HG03571 (cell line): ENCODE results near the gene ZAP70.
"Not testable (repeated sequence)": the region's sequence is repeated elsewhere in the genome, so short reads cannot be mapped to it uniquely, and the experiment has no call there.

Experiments used
- ATAC-seq: cut with Tn5 transposase; IDR thresholded peaks from one replicate; pipeline ENCODE4 v1.9.1; 2021; ENCODE audit not compliant: unreplicated experiment

Gene ZAP70

DNA sequence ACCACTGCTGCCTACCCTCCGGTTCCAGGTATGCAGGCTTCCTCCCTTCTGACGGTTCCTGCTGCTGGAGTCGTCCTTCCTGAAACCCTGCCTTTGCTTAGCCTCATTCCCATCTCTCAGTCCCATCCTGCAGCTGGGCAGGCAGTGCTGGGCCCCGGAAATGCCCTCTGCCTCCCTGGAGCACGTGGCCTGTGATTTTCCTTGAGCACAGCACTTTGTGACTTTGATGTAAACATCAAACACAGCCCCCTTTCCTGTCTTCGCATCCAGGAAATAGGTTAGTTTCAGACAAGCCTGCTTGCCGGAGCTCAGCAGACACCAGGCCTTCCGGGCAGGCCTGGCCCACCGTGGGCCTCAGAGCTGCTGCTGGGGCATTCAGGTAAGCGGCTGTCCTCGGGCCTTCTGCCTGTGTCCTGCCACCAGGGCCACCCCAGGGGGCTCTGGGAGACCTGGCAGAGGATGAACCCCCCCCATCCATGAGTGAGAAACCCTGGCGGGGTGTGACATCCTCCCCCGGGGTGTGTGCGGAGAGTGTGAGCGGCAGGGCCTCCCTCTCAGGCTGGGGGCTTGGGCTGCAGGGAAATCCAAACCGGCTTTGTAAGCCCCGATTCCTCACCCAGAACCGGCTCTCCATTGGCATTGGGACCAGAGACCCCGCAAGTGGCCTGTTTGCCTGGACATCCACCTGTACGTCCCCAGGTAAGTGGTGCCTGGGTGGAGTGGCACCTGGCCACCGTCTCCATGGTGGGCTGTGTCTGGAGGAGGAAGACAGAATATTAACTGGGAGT lies at the start of gene ZAP70:
ZAP70 (plus strand) TSS at position 281 of the 788 bp plus-strand sequence. CDS start 10,461 bp downstream, outside the sequence.
- no peak for ATAC-seq

GRCh38 chr2:97663626-97663961 lies 49.8 kb upstream of the ZAP70 start:
- no peak for ATAC-seq

- ATAC-seq = peak; percentile 86
Measured at GRCh38 chr2:97663962-97664635, 49.3 kb upstream of the ZAP70 start, which contains the start of gene ACTR1B. Gene ACTR1B, minus strand, starts transcription at chr2:97664044. Its CDS starts 154 bp downstream, at chr2:97663890.

DNA sequence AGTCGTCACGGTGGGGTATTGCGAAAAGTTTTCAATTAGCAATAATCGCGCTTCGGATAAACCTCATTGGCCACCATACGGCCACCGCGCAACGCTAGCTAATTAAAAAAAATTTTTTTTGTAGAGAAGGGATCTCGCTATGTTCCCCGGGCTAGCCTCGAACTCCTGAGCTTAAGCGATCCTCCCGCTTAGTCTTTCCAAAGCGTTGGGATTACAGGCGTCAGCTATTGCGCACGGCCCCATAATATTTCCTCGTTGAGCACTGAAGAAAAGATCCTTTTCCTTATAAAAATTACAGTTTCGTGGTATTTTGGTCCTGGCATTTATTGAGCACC lies 48.8 kb upstream of the ZAP70 start:
- no peak for ATAC-seq

DNA sequence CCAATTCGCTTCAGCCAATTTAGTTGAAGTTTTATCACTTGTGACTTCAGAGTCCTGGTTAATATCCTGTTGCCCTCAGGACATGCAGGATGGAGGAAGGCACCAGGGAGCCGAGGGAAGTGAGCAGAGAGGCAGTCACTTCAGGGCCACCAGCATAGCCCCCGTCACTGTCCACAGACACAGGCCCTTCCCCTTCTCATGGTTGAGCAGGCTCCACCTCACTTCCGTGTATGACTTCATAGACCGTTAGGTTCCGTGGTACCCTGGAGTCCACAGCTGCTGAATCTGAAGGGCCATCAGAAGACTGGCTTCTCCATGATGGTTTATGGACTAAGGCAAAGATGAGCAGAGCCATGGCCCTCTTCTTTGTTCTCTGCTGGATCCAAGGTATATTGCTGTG lies 43.9 kb upstream of the ZAP70 start, which contains the start of gene C2orf92:
C2orf92 (plus strand) TSS at position 266 of the 400 bp plus-strand sequence; CDS start at position 342, 76 bp downstream.
- ATAC-seq = no peak

DNA sequence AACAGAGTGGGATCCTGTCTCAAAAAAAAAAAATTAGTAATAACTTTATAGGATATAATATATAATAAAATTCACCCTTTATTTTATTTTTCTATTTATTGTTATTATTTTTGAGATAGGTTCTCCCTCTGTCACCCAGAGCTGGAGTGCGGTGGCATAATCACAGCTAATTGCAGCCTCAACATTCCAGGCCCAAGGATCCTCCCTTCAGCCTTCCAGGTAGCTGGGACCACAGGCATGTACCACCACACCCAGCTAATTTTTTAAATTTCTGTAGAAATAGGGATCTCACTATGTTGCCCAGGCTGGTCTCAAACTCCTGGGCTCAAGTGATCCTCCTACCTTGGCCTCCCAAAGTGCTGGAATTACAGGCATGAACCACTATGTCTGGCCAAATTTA lies 42.9 kb upstream of the ZAP70 start:
- ATAC-seq = no peak

DNA sequence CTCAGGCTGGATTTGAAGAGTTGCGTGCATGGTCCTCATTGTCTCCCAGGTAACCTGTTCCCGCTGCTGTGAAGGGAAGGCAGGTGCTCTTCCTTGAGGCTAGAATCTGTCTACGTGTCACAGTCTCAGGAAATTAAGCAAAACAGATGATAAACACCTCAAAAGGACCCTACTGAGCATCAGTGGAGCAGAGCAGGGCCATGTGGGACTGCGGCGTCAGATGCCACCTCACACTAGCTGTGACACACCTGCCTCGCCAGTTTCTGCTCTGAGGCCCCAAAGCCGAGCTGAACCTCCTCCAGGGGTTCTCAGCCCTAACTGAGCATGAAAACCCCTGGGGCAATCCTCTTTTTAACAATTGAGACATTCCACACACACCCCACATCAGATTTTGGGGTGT lies 41.9 kb upstream of the ZAP70 start:
- ATAC-seq = no peak

DNA sequence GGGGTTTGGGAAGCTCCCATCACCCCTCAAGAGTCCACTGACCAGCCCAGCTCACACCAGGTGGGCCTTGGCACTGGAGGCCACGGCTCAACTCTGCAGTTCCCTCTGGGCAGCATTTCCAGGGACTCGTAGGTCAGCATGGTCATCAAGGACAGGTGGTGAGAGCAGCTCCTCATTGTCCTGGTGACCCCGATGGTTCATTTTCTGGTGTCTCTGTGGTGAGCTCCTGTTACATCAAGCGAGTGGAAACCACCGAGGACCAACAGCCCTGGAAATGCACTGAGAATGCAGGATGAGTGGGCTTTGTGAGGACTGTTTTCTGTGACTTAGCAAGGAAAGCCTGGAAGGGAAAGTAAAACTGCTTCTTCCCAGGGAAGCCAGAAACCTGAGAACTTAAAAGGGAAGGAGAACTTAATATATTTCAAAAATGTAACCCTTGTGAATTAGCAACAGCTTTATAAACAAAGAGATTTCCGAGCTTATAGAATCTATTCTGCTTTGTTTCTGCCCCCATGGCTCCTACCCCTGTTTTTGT lies 40.7 kb upstream of the ZAP70 start:
- ATAC-seq = not testable (repeated sequence)

- no peak for ATAC-seq
Measured at GRCh38 chr2:97673182-97673914, 40.0 kb upstream of the ZAP70 start.

DNA sequence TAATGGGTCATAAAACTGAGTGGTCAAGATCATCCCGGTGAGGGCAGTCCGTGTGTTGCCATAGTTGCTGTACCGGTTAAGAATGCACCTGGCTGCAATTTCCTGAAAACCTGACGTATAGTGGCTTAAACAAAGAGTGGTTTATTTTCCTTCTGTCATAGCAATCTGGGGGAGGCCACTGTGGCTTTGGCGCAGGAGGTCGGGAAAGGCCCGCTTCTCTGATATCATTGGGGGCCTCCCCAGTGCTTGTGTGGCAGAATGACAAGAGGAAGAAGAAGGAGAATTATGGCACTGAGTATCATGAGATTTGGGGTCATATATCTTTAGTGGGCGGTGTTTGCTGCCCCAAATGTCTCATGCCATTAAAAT lies 39.5 kb upstream of the ZAP70 start:
- no peak for ATAC-seq

GRCh38 chr2:97675430-97676113 lies 37.8 kb upstream of the ZAP70 start:
- no peak for ATAC-seq

GRCh38 chr2:97676620-97677019 lies 36.8 kb upstream of the ZAP70 start:
- no peak for ATAC-seq

GRCh38 chr2:97677480-97677879 lies 35.9 kb upstream of the ZAP70 start:
- ATAC-seq = no peak

GRCh38 chr2:97678298-97678697 lies 35.1 kb upstream of the ZAP70 start:
- no peak for ATAC-seq

GRCh38 chr2:97687235-97687634 lies 26.1 kb upstream of the ZAP70 start:
- not testable (repeated sequence) for ATAC-seq

DNA sequence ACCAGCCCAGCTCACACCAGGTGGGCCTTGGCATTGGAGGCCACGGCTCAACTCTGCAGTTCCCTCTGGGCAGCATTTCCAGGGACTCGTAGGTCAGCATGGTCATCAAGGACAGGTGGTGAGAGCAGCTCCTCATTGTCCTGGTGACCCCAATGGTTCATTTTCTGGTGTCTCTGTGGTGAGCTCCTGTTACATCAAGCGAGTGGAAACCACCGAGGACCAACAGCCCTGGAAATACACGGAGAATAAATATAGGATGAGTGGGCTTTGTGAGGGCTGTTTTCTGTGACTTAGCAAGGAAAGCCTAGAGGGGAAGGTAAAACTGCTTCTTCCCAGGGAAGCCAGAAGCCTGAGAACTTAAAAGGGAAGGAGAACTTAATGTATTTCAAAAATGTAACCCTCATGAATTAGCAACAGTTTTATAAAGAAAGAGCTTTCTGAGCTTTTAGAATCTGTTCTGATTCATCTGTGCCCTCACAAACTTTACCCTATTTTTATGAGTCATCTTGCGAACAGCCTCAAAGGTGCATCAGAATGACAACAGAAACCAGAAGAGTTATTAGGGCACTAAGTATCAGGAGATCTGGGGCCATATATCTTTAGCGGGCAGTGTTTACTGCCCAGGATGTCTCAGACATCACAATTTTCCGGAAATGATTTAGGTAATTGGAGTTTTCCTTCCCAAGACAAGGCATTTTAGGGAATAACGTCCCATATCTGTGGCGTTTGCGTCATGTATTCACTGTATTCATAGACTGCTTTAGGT lies 25.1 kb upstream of the ZAP70 start:
- ATAC-seq = no peak

- ATAC-seq = no peak
Measured at GRCh38 chr2:97691166-97691565, 22.2 kb upstream of the ZAP70 start.

DNA sequence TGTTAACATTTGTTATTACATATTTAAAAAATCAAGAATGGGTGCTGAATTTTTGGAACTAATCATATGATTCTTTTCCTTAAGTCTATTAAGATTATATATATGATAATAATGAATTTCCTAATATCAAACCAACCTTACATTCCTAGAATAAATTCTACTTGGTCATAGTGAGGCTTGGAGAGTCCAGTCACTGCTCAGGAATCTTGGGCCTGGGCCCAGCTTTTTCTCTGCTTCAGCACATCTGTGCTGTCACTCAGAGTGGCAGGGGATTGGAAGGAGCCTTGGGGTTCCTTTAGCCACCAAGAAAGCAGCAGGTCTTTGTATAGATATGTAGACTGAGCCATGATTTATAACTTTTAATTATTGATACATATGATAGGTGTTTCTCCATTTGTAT lies 19.9 kb upstream of the ZAP70 start:
- ATAC-seq = no peak

- no peak for ATAC-seq
Measured at GRCh38 chr2:97695744-97696143, 17.6 kb upstream of the ZAP70 start.
